ENCODE data around the gene CDH13.

GRCh38 chr16:83220066-83220465 is 593.3 kb downstream of the CDH13 start:
- TF ChIP-seq POLR2A (IDR thresholded peaks at IDR 0.05): no peak
- no peak for TF ChIP-seq CTCF (IDR thresholded peaks at IDR 0.05)

All from adrenal gland (tissue), 5 donors.